Activated T-cell treated with anti-CD3 and anti-CD28 coated beads for 24 hours (primary cell): ENCODE measurements around the gene DLX4.

Source experiments
- DNase-seq: peaks from one replicate; pipeline ENCODE4 v3.0.0-alpha.2; 2020; ENCODE audit warnings: low read depth

DLX4 gene

DNA sequence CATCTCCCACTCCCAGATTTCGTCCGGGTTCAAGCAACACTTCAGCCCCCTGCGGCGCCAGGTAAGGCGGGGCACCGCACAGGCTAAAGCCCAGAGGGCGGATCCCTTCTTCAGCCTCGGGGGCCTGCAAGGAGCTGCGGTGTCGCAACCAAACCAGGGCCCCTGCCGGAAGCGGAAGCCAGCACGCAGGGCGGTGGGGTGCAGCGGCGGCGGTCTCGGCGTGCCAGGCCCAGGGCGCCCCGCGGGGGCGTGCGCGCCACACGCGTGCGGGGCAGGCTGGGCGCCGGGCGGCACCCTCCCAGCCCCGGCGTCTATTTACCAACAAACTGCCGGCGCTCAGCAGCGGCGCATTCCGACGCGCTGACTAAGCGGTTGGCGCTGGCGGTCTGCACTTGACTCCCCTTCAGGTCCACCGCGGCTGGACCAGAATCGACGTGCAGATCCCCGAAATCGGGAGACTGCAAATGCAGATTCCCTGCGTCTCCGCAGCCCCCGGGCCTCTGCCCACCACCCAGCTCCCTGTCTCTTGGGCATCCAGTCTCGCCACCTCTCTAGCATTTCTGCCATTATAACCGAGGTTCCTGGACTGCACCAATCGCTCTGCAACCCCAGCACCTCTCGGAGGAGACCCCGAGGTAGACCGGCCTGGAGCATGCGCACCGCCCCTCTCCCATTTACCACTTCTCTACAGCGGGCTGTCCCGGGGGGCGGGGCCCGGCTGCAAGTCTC lies 421 bp upstream of the DLX4 start:
- peak; percentile 66 for DNase-seq

DNA sequence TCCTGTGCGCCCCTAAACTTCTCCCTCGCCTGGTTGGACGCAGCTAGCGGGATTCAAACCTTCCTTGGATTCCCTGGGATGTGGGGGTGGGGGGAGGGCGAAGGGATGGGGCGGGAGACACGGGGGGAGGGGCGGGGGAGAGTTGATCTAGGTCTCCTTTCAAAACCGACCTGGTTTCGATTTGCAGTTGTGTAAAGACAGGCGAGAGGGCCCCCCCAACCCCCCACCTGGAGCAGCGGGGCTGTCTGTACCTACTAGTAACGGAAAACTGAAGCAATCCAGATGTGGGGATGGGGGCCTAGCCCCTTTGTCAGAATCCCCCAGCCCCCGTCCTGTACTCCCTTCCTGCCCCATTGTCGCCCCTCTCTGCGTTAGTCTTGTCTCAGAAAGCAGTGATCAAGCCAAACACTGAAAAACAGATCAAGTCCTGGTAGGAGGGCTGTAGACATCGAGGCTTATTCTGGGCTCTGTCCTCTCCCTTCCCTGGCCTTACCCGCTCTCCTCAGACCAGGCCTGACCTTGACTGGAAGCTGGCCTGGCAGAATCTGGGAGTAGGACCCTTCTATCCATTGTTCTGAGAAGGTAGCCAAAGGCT lies 902 bp downstream of the DLX4 start:
- no peak for DNase-seq

DNA sequence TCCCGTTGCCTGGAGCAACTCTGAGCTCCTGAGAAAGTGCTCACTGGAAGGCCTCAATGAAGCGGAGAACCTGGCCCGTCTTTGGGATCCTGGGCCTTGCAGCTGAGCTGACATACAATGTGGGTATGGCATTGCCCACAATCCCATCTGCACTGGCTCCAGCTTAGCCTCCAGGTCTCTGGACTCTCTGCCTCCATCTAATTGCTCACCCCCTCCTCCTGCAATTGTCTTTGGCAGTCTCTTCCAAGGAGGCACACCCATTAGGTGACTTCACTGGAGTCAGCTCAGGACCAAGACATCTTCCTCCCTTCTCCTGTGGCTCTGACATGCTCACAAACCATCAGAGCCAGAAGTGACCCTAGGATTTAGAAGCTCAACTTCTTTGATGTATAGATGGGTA lies 1.5 kb downstream of the DLX4 start:
- DNase-seq, result no peak

DNA sequence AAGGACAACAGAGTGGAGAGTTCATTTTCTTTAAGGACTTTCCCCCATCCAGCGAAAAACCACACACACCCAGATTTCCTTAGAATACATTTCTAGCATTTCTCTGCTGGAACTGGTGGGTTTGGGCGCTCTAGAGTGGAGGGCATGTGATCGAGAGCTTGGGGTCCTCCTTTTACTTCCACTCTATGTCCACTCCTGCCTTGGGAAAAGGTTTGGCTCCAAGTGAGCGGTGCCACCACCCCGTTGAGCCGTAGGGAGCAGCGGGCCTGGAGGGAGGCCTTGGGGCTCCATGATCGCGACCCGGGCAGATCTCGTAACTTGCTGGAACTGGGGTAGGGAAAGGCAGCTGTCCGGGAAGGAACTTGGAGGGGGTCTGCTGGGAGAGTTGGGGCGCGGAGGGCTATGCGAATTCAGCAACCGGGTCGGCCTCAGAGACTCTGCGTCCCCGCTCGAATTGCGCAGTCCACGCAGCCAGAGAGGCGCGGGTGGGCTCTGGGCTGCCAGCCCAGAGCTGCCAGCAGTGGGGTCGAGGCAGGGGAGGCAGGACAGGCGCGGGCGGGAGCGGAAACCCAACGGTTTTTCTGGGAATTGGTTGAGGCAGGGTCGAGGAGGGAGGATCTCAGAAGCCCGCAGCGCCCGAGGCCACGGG lies 2.3 kb downstream of the DLX4 start:
- no peak for DNase-seq

DNA sequence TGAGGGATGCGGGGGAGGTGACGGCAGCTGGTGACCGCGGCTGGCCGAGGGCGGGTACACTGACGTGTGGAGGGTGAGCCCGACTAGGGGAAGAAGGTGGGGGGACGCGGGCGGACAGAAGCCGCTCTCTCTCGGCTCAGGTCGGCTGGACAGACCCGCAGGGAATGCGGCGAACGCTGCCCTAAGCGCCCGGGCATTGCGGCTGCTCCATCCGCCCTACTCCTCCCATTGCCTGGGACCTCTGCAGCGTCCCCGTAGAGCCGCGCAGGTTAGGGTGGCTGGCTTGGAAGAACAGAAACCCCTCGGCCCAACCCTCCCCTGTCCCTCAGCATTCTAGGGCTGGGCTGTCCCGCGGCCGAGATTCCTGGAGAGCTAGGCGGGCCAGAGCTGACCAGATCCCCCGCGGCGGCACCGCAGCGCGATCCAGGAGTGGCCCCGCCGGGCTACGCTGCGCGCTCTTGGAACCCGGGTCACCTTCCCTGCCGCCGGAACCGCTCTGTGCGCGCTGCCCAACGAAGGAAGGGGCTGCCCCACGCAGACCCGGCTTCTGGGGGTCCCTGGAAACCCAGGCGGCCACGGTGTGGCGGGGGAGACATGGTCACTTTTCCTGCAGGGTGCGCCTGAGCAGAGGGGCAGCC lies 3.0 kb downstream of the DLX4 start:
- no peak for DNase-seq

DNA sequence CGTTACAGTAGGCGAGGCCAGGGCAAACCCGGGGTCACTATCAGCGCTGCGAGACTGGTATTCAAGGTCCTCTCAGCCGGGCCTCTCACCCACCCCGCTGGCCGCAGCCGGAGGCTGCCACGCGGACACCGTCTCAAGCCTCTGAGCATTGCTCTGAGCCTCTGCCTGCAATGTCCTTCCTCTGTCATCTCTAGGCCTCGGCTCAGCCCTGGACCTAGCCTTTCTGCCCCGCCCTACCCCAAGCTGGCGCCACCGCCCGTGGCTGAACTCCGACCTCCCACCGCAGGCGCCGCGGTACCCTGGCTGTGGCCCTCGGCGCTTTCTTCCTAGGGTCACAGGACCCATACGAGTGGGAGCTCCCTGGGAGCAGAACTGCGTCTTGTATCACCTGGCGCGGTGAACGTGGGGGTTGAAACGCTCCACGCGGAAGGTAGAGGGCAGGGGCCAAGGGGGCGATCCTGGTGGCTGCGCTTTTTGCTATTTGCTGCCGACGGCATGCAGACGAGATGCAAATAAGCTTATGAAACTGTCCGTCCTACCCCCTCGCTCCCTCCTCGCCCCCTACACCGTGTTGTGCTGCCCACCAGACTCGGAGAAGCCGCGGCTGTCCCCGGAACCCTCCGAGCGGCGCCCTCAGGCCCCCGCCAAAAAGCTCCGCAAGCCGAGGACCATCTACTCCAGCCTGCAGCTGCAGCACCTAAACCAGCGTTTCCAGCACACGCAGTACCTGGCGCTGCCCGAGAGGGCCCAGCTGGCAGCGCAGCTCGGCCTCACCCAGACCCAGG lies 3.7 kb downstream of the DLX4 start:
- DNase-seq, result no peak

DNA sequence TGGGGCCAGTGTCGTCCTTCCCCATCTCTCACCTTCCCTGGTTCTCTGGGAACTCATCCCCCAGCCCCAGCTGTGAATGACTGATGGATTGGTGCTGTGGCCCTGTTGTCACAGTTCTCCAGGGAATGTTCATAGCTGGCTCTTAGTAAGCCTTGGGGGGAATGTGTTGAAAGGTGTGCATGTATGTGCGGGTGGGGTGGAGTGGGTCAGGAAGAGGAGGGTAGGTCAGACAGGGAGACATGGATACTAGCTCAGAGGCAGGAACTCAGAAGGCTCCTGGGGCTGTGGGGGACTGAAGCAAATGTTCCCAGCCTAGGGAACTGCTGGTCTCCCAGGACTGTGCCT lies 4.3 kb downstream of the DLX4 start:
- no peak for DNase-seq

DNA sequence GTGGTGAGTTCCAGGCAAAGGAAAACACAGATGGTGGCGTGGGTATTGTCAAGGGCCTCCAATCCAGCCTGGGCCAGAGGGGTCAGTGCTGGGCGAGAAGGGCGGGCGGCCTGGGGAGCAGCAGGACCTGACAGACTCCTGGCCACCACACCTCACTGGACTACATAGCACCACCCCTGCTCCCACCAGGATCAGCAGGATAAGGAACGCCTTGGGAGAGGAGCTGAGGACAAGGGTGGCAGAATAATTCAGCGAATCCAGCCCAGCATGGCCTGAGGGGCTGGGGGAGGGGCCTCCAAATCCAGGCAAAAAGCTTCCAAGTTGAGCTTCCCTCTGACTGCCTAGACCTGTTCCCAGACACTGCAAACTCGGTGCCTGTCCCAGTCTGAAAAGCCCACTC lies 6.5 kb downstream of the DLX4 start:
- DNase-seq, result no peak

DNA sequence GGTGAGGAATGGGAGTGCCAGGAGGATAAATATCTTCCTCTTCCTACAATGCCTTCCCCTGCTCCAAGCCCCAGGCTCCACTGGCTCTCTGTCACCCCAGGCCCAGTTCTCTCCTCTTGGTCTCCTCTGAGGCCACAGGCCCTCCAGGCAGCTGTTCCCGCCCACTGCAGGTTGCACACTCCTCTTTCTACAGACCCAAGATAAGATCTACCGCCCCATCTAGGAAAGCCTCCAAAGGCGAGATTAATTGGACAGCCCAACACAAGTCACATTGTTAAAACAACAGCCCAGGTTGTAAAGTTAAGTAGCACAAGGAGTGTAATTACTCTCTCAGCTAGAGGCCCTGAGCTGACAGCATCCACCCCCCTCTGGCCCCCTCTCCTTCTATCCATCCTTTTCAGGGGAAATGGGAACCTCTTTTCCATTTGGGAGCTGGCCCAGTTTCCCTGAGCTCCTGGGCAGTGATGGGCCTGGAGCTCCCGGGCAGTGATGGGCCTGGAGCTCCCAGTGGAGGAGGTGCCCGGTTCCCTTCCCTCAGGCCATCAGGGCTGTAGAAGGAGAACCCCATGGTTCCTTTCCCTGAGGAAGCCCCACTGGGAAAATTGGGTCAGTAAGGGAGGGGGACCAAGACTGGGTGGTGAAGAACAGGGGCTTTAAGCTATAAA lies 7.3 kb downstream of the DLX4 start:
- no peak for DNase-seq

DNA sequence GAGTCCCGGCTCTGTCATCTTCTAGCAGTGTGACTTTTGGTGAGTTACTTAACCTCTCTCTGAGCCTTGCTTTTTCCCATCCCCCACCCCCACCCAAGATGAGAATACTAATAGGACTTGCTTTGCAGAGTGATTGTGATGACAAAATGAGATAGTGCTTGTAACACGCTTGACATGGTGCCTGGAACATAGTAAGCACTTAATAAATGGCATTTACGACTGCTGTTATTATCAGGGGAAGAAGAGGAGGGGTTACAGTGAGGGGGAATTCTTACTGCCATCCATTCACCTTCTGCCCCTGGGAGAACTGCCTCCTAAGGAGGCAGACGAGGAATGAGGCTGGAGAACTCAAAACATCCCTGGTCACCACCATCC lies 7.8 kb downstream of the DLX4 start:
- no peak for DNase-seq

DNA sequence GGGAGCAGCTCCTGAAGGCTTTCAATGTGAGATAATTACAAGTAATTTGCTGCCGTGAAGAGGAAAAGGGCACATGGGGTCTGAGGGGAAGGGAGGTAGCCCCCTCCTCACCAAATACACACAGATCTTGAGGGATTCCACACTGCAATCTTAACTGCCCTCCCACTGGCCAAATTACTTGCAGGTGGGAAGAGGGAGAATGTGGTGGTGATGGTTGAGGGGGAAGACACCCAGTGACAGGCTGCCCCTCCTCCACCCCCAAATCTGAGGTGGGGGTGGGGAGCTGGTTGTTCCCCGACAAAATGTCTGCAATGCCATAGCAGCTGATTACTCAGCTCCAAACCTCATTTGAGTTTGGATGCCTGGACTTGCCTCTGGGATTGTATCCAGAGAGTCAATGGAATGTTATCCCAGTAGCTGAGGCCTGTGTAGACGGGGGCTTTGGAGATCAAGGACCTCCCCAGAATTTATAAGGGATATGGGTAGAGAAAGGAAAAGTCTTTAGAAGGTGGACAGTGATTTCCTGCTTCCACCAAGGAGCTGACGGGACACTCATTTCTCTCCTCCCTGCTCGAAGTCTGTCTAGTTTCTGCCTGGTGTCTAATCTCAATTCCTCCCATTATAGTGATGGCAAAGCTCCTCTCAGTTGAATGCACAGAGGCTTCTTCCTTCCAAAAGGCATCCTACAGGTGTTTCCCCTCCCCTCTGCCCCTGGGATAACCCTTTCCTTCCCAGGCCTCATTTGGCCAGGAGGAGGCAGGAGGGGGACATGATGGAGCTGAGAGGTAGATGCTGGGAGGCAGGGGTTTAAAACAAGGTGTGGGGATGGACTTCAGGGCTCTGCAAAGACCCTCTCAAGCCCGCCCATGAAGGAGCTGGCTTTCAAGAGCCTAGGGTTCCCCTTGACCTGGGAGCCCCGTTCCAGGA lies 8.7 kb downstream of the DLX4 start:
- DNase-seq, result no peak

DNA sequence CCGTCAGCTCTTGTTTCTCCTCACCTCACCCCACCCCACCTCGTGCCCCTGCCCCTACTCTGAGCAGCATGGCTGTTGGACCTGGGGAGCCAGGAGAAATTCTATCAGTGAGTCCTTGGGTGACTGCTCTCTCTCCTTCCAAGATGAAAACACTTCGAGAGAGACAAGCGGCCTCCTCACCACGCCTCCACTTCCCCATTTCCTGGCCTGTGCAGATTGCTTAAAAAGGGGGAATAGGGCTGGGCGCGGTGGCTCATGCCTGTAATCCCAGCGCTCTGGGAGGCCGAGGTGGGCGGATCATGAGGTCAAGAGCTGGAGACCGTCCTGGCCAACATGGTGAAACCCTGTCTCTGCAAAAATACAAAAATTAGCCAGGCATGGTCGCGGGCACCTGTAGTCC lies 9.5 kb downstream of the DLX4 start:
- no peak for DNase-seq

DNA sequence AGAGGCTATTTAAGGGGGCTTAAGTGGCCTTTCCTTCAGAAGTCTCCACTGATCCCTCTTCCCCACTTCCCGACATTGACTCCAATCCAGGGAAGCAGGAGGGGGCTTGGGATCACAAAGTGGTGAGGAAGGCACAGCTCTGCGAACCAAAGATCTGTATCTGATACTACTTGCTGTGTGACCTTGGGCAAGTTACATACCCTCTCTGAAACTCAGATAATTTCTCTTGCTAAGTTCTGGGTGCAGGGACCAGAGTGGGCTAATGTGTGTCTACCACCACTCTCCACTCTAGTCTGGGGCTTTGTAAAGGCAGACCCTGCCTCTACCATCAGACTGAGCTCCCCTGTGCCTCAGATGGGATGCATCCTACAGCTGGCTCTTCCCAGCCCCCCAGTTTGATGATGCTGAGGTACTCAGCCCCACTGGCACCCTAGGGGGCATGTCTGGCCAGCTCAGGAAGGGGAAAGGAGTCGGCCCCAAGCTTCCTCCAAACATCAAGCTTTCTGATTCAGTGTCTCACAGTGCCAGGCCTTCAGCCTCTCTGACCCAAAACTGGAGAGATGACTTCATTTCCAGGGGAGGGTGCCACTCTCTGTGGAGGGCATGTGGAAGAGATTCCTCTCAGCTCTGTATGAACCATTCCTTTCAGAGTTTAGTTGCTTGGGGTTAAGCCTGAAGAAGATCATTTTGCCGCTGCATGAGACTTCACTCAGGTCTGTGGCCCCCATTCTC lies 10.9 kb downstream of the DLX4 start:
- DNase-seq, result no peak

DNA sequence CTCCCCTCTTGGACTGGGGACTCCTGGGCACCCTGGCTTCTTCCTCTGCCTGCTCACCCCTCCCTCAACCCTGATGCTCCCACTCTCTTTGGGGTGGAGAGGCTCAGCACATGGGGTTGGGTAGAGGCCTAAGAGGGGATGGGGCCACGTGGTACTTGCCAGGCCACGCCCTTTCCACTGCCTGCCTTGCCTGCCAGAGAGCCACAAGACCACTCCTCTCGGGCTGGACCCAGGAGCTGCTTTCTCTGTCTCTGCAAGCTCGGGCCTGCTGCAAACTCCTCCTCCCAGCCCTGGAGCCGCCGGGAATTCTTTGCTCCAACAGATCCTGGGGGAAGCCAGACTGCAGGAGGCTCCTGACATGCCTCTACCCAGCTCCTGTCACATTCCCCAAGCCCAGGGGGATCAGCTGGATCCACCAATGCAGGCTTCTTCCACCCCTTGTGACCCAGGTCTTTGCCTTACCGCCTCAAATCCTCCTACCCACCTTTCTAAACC lies 11.8 kb downstream of the DLX4 start:
- DNase-seq, result no peak

DNA sequence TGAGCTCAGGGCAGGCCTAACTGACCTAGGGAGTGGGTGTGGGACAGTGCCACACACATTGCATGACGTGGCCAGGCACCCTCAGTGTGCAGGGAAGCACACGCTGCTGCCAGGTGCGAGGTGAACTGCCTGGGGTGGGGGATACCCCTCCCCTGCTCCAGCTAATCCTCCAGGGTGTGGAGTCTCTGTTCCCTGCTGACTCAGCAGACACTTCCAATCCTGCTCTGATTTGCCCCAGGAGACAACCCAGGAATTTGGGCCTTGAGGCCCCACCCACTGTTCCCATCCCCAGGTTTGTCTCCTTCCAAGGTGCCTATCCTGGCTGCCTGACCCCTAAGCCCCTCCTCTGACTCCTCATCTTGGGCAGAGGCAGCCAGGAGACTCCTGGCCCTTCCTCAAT lies 15.3 kb downstream of the DLX4 start:
- no peak for DNase-seq

DNA sequence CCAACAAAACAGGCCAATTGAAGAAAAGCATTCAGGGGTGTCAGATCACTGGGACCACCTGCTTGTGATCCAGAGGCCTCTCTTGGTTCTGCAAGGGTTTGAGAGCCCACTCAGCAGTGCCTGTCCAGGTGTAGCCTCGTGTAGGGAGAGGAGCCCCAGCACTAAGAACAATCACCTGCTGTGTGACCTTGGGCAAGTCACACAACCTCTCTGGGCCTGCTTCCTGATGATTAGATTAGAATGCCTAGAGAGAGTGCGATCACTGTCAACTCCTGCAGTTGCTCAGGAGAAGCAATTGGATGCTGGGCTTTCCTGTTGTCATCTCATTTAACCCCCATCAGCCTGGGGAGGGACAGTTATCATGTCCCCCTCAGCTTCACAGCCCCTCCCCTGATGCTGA lies 15.8 kb downstream of the DLX4 start:
- DNase-seq, result no peak

DNA sequence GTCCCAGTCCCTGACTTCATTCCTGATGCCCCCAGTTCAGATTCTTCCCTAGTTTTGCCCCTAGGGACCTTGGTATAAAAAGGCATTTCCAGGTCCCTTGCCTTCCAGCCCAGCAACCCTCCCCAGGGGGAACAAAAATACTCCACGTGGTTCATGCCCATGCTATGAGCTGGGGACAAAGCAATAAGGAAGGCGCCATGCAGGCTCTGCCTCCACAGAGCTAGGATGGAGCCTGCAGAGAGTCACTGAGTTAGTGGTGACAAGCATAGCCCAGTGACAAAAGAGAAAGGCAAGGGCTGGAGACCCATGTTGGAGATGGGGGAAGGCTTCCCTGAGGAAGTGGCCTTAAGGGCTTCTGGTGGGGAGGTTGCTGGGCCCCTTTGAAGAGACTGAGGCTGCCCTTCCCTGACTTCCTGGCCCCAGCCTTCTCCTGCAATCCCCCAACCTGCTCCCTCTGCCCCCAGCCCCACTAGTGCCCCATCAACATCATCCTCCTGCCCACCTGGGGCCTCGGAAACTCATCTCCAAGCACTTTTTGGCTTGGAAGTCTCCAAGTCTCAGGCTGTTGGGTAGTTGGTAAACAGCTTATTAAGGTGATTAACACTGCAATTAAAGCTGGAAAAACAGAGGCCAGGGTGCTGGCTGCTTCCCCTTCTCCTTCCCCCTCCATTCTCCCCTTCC lies 16.5 kb downstream of the DLX4 start:
- no peak for DNase-seq

DNA sequence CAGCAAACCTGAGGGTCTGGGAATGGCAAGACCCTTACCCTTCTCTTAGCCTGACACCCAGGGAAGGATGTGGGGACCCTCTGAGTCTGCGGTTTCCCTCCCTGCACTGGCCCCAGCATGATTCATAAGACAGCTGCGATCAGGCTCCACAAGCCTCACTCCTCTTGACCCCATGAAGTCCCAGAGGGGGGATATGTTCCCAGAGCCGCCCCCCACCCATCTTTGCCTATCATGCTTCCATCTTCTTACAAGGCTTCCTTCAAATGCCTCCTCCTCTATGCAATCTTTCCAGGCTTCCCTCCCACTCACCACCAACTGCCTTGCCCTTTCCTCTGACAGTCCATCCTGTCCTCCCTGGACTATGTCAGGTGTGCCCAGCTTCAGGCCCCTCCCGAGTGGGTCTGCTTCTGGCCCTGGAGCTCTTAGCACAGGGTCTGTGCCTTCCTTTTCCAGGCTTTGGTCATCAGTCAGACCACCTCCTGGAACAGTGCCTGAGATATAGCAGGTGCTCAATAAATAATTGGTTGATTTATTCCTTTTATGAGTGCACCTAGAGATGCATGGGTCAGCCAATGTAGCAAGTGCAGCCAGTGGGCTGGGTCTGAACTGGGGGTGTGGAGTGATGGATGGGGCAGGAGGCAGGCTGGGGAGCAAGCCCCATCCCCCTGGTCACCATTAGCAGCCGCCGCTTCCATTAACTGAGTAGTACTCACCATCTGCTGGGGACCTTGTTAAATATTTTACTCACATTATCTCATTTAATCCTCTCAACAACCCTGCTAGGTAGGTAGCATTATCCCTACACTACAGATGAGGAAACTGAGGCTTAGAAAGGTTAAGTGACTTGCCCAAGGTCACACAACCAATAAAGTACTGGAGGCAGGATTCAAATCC lies 17.7 kb downstream of the DLX4 start:
- DNase-seq, result no peak

DNA sequence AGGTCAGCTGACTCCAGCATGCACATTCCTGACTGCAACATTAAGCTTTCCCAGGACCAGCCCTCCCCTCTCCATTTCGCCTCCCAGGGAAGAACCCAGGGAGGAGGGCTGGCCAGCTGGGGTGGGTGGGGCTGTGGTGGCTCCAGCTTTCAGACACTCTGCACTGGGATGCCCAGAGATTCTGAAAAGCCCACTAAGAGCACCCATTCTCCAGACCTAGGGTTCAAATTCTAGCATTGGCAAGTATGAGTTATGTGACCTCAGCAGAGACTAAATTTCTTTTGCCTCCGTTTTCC lies 18.2 kb downstream of the DLX4 start:
- DNase-seq, result no peak
